Lung (tissue), 12 donors: ENCODE measurements around the gene ZNF761. TPM values are rescaled to one million over a fixed set of nuclear protein-coding genes. Genes with fewer than 3 reads are reported as not detected.
"Not testable (repeated sequence)": the region's sequence is repeated elsewhere in the genome, so short reads cannot be mapped to it uniquely, and the experiment has no call there.

ENCODE experiments used
- ATAC-seq: fragments of 200-7000 bp; cut with Tn5 transposase; one replicate; pipeline ENCODE4 v1.9.1; 2020; ENCODE audit warnings: moderate number of reproducible peaks; ENCODE audit not compliant: insufficient read depth, low FRiP score
- DNase-seq, 3 donors: peaks; one replicate each; pipeline ENCODE4 v3.0.0-alpha.2; 2013 to 2017
- H3K27ac ChIP-seq, 2 donors: one replicate each; pipeline ENCODE4 v1.5.1; 2013; ENCODE audit warnings: mild to moderate bottlenecking in 2 of 2, moderate library complexity in 2 of 2, control low read depth in 1 of 2, inconsistent platforms in 1 of 2, low read depth in 1 of 2, low read length in 1 of 2
- H3K27me3 ChIP-seq, 3 donors: one replicate each; pipeline ENCODE4 v1.5.1; 2013; ENCODE audit warnings: low read length in 2 of 3; ENCODE audit not compliant: control insufficient read depth in 3 of 3, insufficient read depth in 3 of 3
- H3K36me3 ChIP-seq, 4 donors: one replicate each; pipeline ENCODE4 v1.5.1; 2013; ENCODE audit warnings: low read length in 4 of 4, mild to moderate bottlenecking in 1 of 4, moderate library complexity in 1 of 4; ENCODE audit not compliant: control insufficient read depth in 4 of 4, insufficient read depth in 4 of 4
- H3K4me1 ChIP-seq, 5 donors: one replicate each; pipeline ENCODE4 v1.5.1; 2013; ENCODE audit warnings: low read length in 5 of 5, mild to moderate bottlenecking in 2 of 5, moderate library complexity in 1 of 5; ENCODE audit not compliant: control insufficient read depth in 5 of 5, insufficient read depth in 5 of 5
- H3K4me3 ChIP-seq: one replicate; pipeline ENCODE4 v1.5.1; 2013; ENCODE audit warnings: mild to moderate bottlenecking, control low read depth, moderate library complexity
- H3K9ac ChIP-seq, 2 donors: one replicate each; pipeline ENCODE4 v1.5.1; 2013; ENCODE audit warnings: low read length in 2 of 2, control low read depth in 1 of 2; ENCODE audit not compliant: insufficient read depth in 1 of 2
- H3K9me3 ChIP-seq, 4 donors: one replicate each; pipeline ENCODE4 v1.5.1; 2013; ENCODE audit warnings: low read length in 3 of 4, mild to moderate bottlenecking in 1 of 4, moderate library complexity in 1 of 4; ENCODE audit not compliant: control insufficient read depth in 4 of 4, insufficient read depth in 3 of 4
- CTCF ChIP-seq: IDR thresholded peaks from 2 replicates; pipeline ENCODE4 v1.5.1; 2012; ENCODE audit warnings: mild to moderate bottlenecking; ENCODE audit errors: control extremely low read depth, extremely low read depth
- WGBS, 2 donors: extraction: QIAGEN DNeasy Blood & Tissue Kit; methylation state at CpG; one replicate each; pipeline ENCODE4 v1.1.7; 2013; 5-methylcytosine and 5-hydroxymethylcytosine counted together
- polyA plus RNA-seq, 2 donors: library from polyadenylated mRNA; stranded (reverse); fragments of 200-250 nt; gene quantifications; one replicate each; pipeline ENCODE4 v1.2.1, GENCODE V29; 2013
- total RNA-seq, 2 donors: library from RNA; depleted of rRNA in 1 of 2; stranded (reverse); fragments of >200 nt in 1 of 2; gene quantifications; one replicate each; pipeline ENCODE4 v1.2.1, GENCODE V29; 2014 to 2021
- donor health status: control.
- donor health status: control.
- donor health status: Bipolar disorder and iron deficiency.
- donor health status: healthy.
- donor health status: DM: yes; HTN: yes; CAD: no.

Gene ZNF761
- total and polyA plus RNA-seq, 4 donors = 6.4 to 11.4 (median 7.2) TPM

- no peaks in the 10 kb centered on the region for H3K4me1 ChIP-seq
- ATAC-seq (no peak), DNase-seq (no peak)
- WGBS, 2 donors = 87 to 97% methylated on average over 9 of the region's 9 CpGs
- peaks cover 16 to 48% (median 33%) of the 10 kb centered on the region in 4 donors for H3K36me3 ChIP-seq
- H3K27ac ChIP-seq = no peak overlapping the region
- TF ChIP-seq CTCF = no peak
- H3K27me3 ChIP-seq = no peaks in the 10 kb centered on the region
- no peak overlapping the region for H3K9ac ChIP-seq
- peaks cover 14 to 22% (median 19%) of the 10 kb centered on the region in 4 donors for H3K9me3 ChIP-seq
- no peak overlapping the region for H3K4me3 ChIP-seq
These were observed 24.0 kb downstream of the ZNF761 start for GRCh38 chr19:53455828-53456227.

DNA sequence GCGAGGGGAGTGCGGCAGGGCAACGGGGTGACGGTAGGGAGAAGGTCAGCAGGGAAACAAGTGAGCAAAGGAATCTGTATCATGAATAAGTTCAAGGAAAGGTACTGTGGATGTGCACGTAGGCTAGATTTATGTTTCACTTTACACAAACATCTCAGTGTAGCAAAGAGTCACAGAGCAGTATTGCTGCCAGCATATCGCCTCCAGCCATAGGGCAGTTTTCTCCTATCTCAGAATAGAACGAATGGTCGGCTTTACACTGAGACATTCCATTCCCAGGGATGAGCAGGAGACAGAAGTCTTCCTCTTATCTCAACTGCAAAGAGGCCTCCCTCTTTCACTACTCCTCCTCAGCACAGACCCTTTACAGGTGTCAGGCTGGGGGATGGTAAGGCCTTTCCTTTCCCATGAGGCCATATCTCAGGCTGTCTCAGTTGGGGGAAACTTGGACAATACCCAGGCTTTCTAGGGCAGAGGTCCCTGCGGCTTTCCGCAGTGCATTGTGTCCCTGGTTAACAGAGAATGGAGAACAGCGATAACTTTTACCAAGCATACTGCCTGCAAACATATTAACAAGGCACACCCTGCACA is 28.4 kb downstream of the ZNF761 start:
- not testable (repeated sequence) for DNase-seq, H3K4me3 ChIP-seq, H3K9ac ChIP-seq, H3K27me3 ChIP-seq, H3K27ac ChIP-seq, H3K4me1 ChIP-seq, ATAC-seq
- Histone ChIP-seq H3K36me3 (peaks cover 0 to 16% (median 8%) of the 10 kb centered on the region in 4 donors), H3K9me3 (peaks cover 8 to 14% (median 10%) of the 10 kb centered on the region in 4 donors)
- WGBS, 2 donors = 58 to 73% methylated on average over 11 of the region's 11 CpGs

DNA sequence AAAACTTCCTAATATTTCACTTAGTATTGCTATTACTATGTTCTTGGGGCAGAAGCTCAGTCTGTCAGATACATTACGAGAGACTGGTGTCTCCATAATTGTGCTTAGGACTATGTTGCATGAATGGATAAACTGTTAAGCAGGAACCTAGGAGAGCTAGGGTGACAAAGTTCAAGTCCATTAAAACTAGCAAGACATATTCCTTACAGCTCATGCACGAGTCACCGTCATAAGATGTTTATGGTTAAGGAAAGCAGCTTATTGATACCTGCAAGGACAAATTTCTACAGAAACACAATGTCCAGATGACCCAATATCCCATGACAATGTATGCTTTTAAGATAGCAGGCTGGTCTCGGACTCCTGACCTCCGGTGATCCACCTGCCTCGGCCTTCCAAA is 30.1 kb downstream of the ZNF761 start:
- WGBS, 2 donors = 91 to 96% methylated on average over 6 of the region's 6 CpGs

GRCh38 chr19:53462861-53463260 is 31.1 kb downstream of the ZNF761 start:
- no peak overlapping the region for H3K9ac ChIP-seq
- ATAC-seq (no peak), DNase-seq (no peak)
- H3K4me1 ChIP-seq = peaks cover 0 to 5% (median 0%) of the 10 kb centered on the region in 5 donors
- H3K9me3 ChIP-seq = peaks cover 0 to 11% (median 0%) of the 10 kb centered on the region in 4 donors
- no peak overlapping the region for H3K4me3 ChIP-seq
- no peaks in the 10 kb centered on the region for H3K27me3 ChIP-seq
- no peak for TF ChIP-seq CTCF
- WGBS, 2 donors = 47 to 59% methylated on average over 14 of the region's 14 CpGs
- H3K27ac ChIP-seq = no peak overlapping the region
- peaks cover 0 to 2% (median 0%) of the 10 kb centered on the region in 4 donors for H3K36me3 ChIP-seq

More for the DNA sequence above, 30.1 kb downstream of the ZNF761 start:
- Histone ChIP-seq H3K4me1 (peaks cover 0 to 5% (median 0%) of the 10 kb centered on the region in 5 donors), H3K27ac (no peak overlapping the region), H3K9me3 (peaks cover 0 to 11% (median 6%) of the 10 kb centered on the region in 4 donors), H3K27me3 (no peaks in the 10 kb centered on the region), H3K4me3 (no peak overlapping the region), H3K36me3 (peaks cover 0 to 3% (median under 1%) of the 10 kb centered on the region in 4 donors), H3K9ac (no peak overlapping the region)
- ATAC-seq = no peak
- no peak for DNase-seq
- TF ChIP-seq CTCF = no peak
